ENCODE measurements around the gene TFR2. TPM values are rescaled to one million over a fixed set of nuclear protein-coding genes. Genes with fewer than 3 reads are reported as not detected.

TFR2 gene
- total and polyA plus RNA-seq, 4 donors: 0.45 to 2.1 TPM; not detected in 2

DNA sequence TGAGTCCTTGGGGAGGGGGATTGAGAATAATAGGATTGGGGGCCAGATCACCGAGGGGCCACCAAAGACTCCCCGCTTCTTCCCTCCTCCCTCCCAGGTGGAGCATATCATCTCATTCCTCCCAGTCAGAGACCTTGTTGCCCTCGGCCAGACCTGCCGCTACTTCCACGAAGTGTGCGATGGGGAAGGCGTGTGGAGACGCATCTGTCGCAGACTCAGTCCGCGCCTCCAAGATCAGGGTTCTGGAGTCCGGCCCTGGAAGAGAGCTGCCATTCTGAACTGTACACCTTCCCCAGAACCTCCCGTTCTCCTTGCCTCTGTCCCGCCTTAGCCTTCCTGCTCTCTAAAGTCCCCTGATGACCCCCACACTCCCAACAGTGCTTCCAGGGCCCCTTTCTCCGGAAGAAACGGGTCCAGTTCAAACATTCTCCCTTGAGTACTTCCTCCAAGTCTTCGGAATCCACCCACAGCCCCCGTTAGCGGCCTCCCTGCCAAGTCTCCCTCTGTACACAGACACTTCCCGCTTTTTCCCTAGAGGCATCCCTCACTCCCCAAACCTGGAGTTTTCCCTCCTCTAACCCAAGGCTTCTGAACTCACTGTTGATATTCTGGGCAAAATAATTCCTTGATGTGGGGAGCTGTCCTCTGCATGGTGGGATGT is 51.1 kb downstream of the TFR2 start:
- Histone ChIP-seq H3K27ac (ENCODE audit: low read depth in 1 of 2, low read length in 2 of 2) (no peak overlapping the region), H3K4me3 (ENCODE audit: low read length in 2 of 2) (no peak overlapping the region), H3K9me3 (ENCODE audit: control insufficient read depth, low read length) (no peaks in the 10 kb centered on the region), H3K27me3 (ENCODE audit: control insufficient read depth in 1 of 2, insufficient read depth in 2 of 2, low read length in 1 of 2) (no peaks in the 10 kb centered on the region), H3K4me1 (ENCODE audit: control insufficient read depth in 1 of 2, insufficient read depth in 2 of 2, low read length in 2 of 2) (no peaks in the 10 kb centered on the region), H3K36me3 (ENCODE audit: control insufficient read depth in 1 of 2, insufficient read depth in 2 of 2, low read length in 1 of 2) (no peaks in the 10 kb centered on the region)
- intact Hi-C loops (cut with DNase I): no loop called here
- ATAC-seq (ENCODE audit: low FRiP score): no peak
- no peak for DNase-seq
- WGBS, 2 donors: 25 to 37% methylated on average over 20 of the region's 20 CpGs

DNA sequence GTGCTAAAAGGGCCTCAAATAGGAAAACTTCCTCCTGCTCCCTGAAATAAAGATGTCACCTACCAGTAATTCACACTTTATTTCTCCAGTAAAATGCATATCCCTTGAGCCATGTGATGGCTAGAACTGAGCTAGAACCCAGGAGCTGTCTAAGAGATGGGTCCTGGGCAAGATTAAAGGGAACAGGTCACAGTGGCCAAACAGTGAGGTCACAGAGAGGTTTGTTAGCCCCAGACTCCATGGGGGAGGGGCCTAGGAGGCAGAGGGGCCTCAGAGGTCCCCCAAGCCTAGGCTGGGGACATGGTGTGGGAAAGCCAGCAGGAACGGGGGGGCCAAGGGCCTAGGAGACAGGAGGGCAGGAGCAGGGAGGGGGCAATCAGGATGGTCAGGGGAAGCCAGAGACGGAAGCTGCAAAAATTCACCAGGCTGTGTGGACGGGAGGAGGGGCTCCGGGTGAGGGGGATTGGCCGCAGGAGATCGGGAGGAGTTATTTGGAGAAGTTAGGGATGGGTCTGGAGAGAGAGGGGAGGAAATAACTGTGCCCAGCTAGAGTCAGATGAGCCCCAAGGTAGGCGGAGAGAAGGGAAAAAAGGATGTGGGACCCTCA is 51.9 kb downstream of the TFR2 start:
- WGBS, 2 donors: 61 to 73% methylated on average over 7 of the region's 7 CpGs
- Histone ChIP-seq H3K9me3 (ENCODE audit: control insufficient read depth, low read length) (no peaks in the 10 kb centered on the region), H3K4me3 (ENCODE audit: low read length in 2 of 2) (no peak overlapping the region), H3K4me1 (ENCODE audit: control insufficient read depth in 1 of 2, insufficient read depth in 2 of 2, low read length in 2 of 2) (no peaks in the 10 kb centered on the region), H3K27ac (ENCODE audit: low read depth in 1 of 2, low read length in 2 of 2) (no peak overlapping the region), H3K36me3 (ENCODE audit: control insufficient read depth in 1 of 2, insufficient read depth in 2 of 2, low read length in 1 of 2) (no peaks in the 10 kb centered on the region), H3K27me3 (ENCODE audit: control insufficient read depth in 1 of 2, insufficient read depth in 2 of 2, low read length in 1 of 2) (no peaks in the 10 kb centered on the region)
- ATAC-seq (ENCODE audit: low FRiP score): no peak
- no peak for DNase-seq
- intact Hi-C loops (cut with DNase I): loop anchor here (5.0 kb wide), 2 partner anchors 88 to 98 kb away; no protein-coding TSS in a partner anchor

DNA sequence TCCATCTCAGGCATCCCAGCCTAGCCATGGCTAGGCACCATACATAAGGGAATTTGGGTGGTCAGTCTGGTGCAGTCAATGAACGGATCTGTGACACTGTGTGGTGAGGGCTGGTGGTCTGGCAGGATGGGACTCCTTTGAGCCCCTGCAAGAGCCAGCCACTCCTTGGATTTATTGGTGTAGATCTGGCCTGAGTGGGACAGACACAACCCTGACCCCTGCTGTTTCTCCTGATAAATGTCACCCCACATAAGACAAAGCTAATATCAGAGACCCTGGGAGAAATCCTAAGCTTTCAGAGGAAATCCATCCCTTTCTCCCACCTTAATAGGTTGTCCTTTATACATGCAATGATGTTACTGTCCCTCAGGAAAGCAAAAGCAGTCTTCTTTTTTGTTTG is 52.9 kb downstream of the TFR2 start:
- ATAC-seq (ENCODE audit: low FRiP score): no peak

GRCh38 chr7:100586266-100587025 is 54.9 kb downstream of the TFR2 start, which contains the start of gene FBXO24:
FBXO24 (plus strand) TSS chr7:100586328; CDS start chr7:100586626, 298 bp downstream.
- Histone ChIP-seq H3K36me3 (ENCODE audit: control insufficient read depth in 1 of 2, insufficient read depth in 2 of 2, low read length in 1 of 2) (peaks cover 0 to 3% of the 10 kb centered on the region in 2 donors), H3K27ac (ENCODE audit: low read depth in 1 of 2, low read length in 2 of 2) (peak within 1 kb of the TSS in 1 of 2 donors; percentile 72), H3K4me3 (ENCODE audit: low read length in 2 of 2) (peak within 1 kb of the TSS; percentile 57 to 85), H3K27me3 (ENCODE audit: control insufficient read depth in 1 of 2, insufficient read depth in 2 of 2, low read length in 1 of 2) (no peaks in the 10 kb centered on the region), H3K9me3 (ENCODE audit: control insufficient read depth, low read length) (no peaks in the 10 kb centered on the region), H3K4me1 (ENCODE audit: control insufficient read depth in 1 of 2, insufficient read depth in 2 of 2, low read length in 2 of 2) (no peaks in the 10 kb centered on the region)
- intact Hi-C loops (cut with DNase I): loop anchor here (5.0 kb wide), 2 partner anchors 91 to 101 kb away; no protein-coding TSS in a partner anchor
- WGBS, 2 donors: 0% methylated on average over 51 to 53 of the region's 53 CpGs
- ATAC-seq (ENCODE audit: low FRiP score) (peak; percentile 98), DNase-seq (peak; percentile 100)

More for the DNA sequence above, 52.9 kb downstream of the TFR2 start:
- Histone ChIP-seq H3K4me1 (ENCODE audit: control insufficient read depth in 1 of 2, insufficient read depth in 2 of 2, low read length in 2 of 2) (no peaks in the 10 kb centered on the region), H3K4me3 (ENCODE audit: low read length in 2 of 2) (no peak overlapping the region), H3K9me3 (ENCODE audit: control insufficient read depth, low read length) (no peaks in the 10 kb centered on the region), H3K27ac (ENCODE audit: low read depth in 1 of 2, low read length in 2 of 2) (no peak overlapping the region), H3K27me3 (ENCODE audit: control insufficient read depth in 1 of 2, insufficient read depth in 2 of 2, low read length in 1 of 2) (no peaks in the 10 kb centered on the region), H3K36me3 (ENCODE audit: control insufficient read depth in 1 of 2, insufficient read depth in 2 of 2, low read length in 1 of 2) (no peaks in the 10 kb centered on the region)
- DNase-seq: no peak
- intact Hi-C loops (cut with DNase I): loop anchor here (5.0 kb wide), 2 partner anchors 89 to 99 kb away; no protein-coding TSS in a partner anchor
- WGBS, 2 donors: 83 to 90% methylated on average over 1 of the region's 1 CpG

DNA sequence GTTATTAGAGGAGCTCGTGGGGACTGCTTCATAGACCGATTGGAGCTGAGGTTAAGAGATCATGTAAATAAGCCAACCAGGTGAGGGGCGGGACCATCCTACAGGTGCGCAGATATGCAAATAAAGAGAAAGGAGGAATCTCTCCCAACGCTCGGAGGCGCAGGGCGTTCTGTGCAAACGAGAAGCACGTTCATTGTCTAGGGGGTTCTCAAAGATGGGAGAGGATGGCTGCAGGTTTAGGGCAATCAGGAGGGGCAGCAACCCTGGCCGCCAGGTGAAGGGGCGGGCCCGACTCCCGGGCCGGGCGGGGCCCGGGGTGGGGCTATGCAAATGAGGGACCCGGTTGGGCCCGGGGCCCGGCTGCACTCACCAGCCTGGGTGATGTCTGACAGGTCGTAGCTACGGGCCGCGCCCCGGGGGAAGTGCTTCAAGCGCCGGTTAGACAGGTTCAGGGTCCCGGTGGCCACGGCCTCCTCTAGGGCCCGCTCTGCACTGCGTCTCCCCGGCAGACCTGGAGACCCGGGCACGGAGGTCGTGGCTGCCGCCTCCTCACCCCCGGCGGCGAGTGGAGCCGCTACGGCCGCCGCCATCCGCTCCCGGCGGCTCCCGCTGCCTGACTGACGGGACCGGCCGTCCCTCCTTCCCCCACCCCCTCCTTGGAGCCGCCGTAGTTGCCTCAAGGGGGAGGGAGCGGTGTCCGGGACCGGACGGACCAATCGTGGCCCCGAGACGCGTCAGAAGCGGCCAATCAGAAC is 55.7 kb downstream of the TFR2 start, which contains the start of gene LRCH4:
Gene LRCH4, minus strand, starts transcription at position 619 of the 755 bp plus-strand sequence. Its CDS starts 29 bp downstream, at position 590.
- Histone ChIP-seq H3K9me3 (ENCODE audit: control insufficient read depth, low read length) (no peaks in the 10 kb centered on the region), H3K27ac (ENCODE audit: low read depth in 1 of 2, low read length in 2 of 2) (peak within 1 kb of the TSS in 1 of 2 donors; percentile 72), H3K27me3 (ENCODE audit: control insufficient read depth in 1 of 2, insufficient read depth in 2 of 2, low read length in 1 of 2) (no peaks in the 10 kb centered on the region), H3K36me3 (ENCODE audit: control insufficient read depth in 1 of 2, insufficient read depth in 2 of 2, low read length in 1 of 2) (peaks cover 0 to 5% of the 10 kb centered on the region in 2 donors), H3K4me1 (ENCODE audit: control insufficient read depth in 1 of 2, insufficient read depth in 2 of 2, low read length in 2 of 2) (no peaks in the 10 kb centered on the region), H3K4me3 (ENCODE audit: low read length in 2 of 2) (peak within 1 kb of the TSS; percentile 57 to 85)
- intact Hi-C loops (cut with DNase I): loop anchor here (2.0 to 5.0 kb wide), 3 partner anchors 27 to 102 kb away; partner anchors contain the start of gene MOSPD3 (in 1 of the 2)
- DNase-seq: no peak
- 0% methylated on average over 41 to 61 of the region's 61 CpGs for WGBS, 2 donors
- peak; percentile 35 for ATAC-seq (ENCODE audit: low FRiP score)

GRCh38 chr7:100584683-100585510 is 56.5 kb downstream of the TFR2 start:
- 9 to 12% methylated on average over 20 of the region's 20 CpGs for WGBS, 2 donors

GRCh38 chr7:100584054-100584682 is 57.2 kb downstream of the TFR2 start:
- H3K4me3 ChIP-seq (ENCODE audit: low read length in 2 of 2): no peak overlapping the region
- intact Hi-C loops (cut with DNase I): loop anchor here in 1 of 2 donors (2.0 kb wide), 1 partner anchor 29 kb away; the partner anchor contains the start of gene MOSPD3
- H3K27me3 ChIP-seq (ENCODE audit: control insufficient read depth in 1 of 2, insufficient read depth in 2 of 2, low read length in 1 of 2): no peaks in the 10 kb centered on the region
- DNase-seq (peak in 1 of 2 donors; percentile 42), ATAC-seq (ENCODE audit: low FRiP score) (no peak)
- no peaks in the 10 kb centered on the region for H3K4me1 ChIP-seq (ENCODE audit: control insufficient read depth in 1 of 2, insufficient read depth in 2 of 2, low read length in 2 of 2)
- H3K27ac ChIP-seq (ENCODE audit: low read depth in 1 of 2, low read length in 2 of 2): no peak overlapping the region
- WGBS, 2 donors: 53% methylated on average over 15 of the region's 15 CpGs
- H3K36me3 ChIP-seq (ENCODE audit: control insufficient read depth in 1 of 2, insufficient read depth in 2 of 2, low read length in 1 of 2): peaks cover 0 to 8% of the 10 kb centered on the region in 2 donors
- no peaks in the 10 kb centered on the region for H3K9me3 ChIP-seq (ENCODE audit: control insufficient read depth, low read length)

More at GRCh38 chr7:100584683-100585510, 56.5 kb downstream of the TFR2 start:
- peaks cover 0 to 7% of the 10 kb centered on the region in 2 donors for H3K36me3 ChIP-seq (ENCODE audit: control insufficient read depth in 1 of 2, insufficient read depth in 2 of 2, low read length in 1 of 2)
- ATAC-seq (ENCODE audit: low FRiP score): no peak
- no peak overlapping the region for H3K27ac ChIP-seq (ENCODE audit: low read depth in 1 of 2, low read length in 2 of 2)
- DNase-seq: peak; percentile 56 to 78
- H3K4me1 ChIP-seq (ENCODE audit: control insufficient read depth in 1 of 2, insufficient read depth in 2 of 2, low read length in 2 of 2): no peaks in the 10 kb centered on the region
- H3K27me3 ChIP-seq (ENCODE audit: control insufficient read depth in 1 of 2, insufficient read depth in 2 of 2, low read length in 1 of 2): no peaks in the 10 kb centered on the region
- no peaks in the 10 kb centered on the region for H3K9me3 ChIP-seq (ENCODE audit: control insufficient read depth, low read length)
- H3K4me3 ChIP-seq (ENCODE audit: low read length in 2 of 2): peak overlapping the region; percentile 46 to 57
- intact Hi-C loops (cut with DNase I): loop anchor here (2.0 to 5.0 kb wide), 3 partner anchors 28 to 102 kb away; partner anchors contain the start of gene MOSPD3 (in 1 of the 2)
